ENCODE measurements around the gene DOHH. TPM values are rescaled to one million over a fixed set of nuclear protein-coding genes. Genes with fewer than 3 reads are reported as not detected.

The DOHH gene
- total RNA-seq, 1 donor from 2014 or later: 8.5 TPM

GRCh38 chr19:3479834-3480215, 20.6 kb downstream of the DOHH start:
- no peaks in the 10 kb centered on the region for H3K4me1 Mint-ChIP-seq (ENCODE audit: low read depth, unreplicated experiment)
- H3K9me3 Mint-ChIP-seq (ENCODE audit: unreplicated experiment): peaks cover 2% of the 10 kb centered on the region
- H3K36me3 Mint-ChIP-seq (ENCODE audit: unreplicated experiment): no peaks in the 10 kb centered on the region
- TF ChIP-seq CTCF (IDR thresholded peaks at IDR 0.05; ENCODE audit: partially characterized antibody, unreplicated experiment): no peak
- no peak overlapping the region for H3K27ac Mint-ChIP-seq (ENCODE audit: unreplicated experiment)
- H3K27me3 Mint-ChIP-seq (ENCODE audit: unreplicated experiment): no peaks in the 10 kb centered on the region
- H3K4me3 Mint-ChIP-seq (ENCODE audit: unreplicated experiment): no peak overlapping the region
- no peak for DNase-seq

GRCh38 chr19:3479177-3479833, 21.2 kb downstream of the DOHH start:
- H3K27me3 Mint-ChIP-seq (ENCODE audit: unreplicated experiment): no peaks in the 10 kb centered on the region
- peaks cover 2% of the 10 kb centered on the region for H3K9me3 Mint-ChIP-seq (ENCODE audit: unreplicated experiment)
- H3K4me3 Mint-ChIP-seq (ENCODE audit: unreplicated experiment): no peak overlapping the region
- TF ChIP-seq CTCF (IDR thresholded peaks at IDR 0.05; ENCODE audit: partially characterized antibody, unreplicated experiment): no peak
- DNase-seq: no peak
- H3K27ac Mint-ChIP-seq (ENCODE audit: unreplicated experiment): no peak overlapping the region
- H3K36me3 Mint-ChIP-seq (ENCODE audit: unreplicated experiment): no peaks in the 10 kb centered on the region
- H3K4me1 Mint-ChIP-seq (ENCODE audit: low read depth, unreplicated experiment): no peaks in the 10 kb centered on the region

GRCh38 chr19:3478409-3479176, 21.9 kb downstream of the DOHH start:
- Mint-ChIP-seq H3K27ac (ENCODE audit: unreplicated experiment) (no peak overlapping the region), H3K4me1 (ENCODE audit: low read depth, unreplicated experiment) (no peaks in the 10 kb centered on the region), H3K36me3 (ENCODE audit: unreplicated experiment) (no peaks in the 10 kb centered on the region), H3K27me3 (ENCODE audit: unreplicated experiment) (no peaks in the 10 kb centered on the region), H3K4me3 (ENCODE audit: unreplicated experiment) (no peak overlapping the region), H3K9me3 (ENCODE audit: unreplicated experiment) (peaks cover 2% of the 10 kb centered on the region)
- no peak for DNase-seq
- no peak for TF ChIP-seq CTCF (IDR thresholded peaks at IDR 0.05; ENCODE audit: partially characterized antibody, unreplicated experiment)

GRCh38 chr19:3477951-3478350, 22.5 kb downstream of the DOHH start:
- no peak overlapping the region for H3K4me3 Mint-ChIP-seq (ENCODE audit: unreplicated experiment)
- H3K4me1 Mint-ChIP-seq (ENCODE audit: low read depth, unreplicated experiment): no peaks in the 10 kb centered on the region
- H3K36me3 Mint-ChIP-seq (ENCODE audit: unreplicated experiment): no peaks in the 10 kb centered on the region
- TF ChIP-seq CTCF (IDR thresholded peaks at IDR 0.05; ENCODE audit: partially characterized antibody, unreplicated experiment): no peak
- no peaks in the 10 kb centered on the region for H3K27me3 Mint-ChIP-seq (ENCODE audit: unreplicated experiment)
- DNase-seq: no peak
- no peak overlapping the region for H3K27ac Mint-ChIP-seq (ENCODE audit: unreplicated experiment)
- H3K9me3 Mint-ChIP-seq (ENCODE audit: unreplicated experiment): peaks cover 2% of the 10 kb centered on the region

GRCh38 chr19:3477506-3477905, 23.0 kb downstream of the DOHH start:
- no peak overlapping the region for H3K27ac Mint-ChIP-seq (ENCODE audit: unreplicated experiment)

More at GRCh38 chr19:3477506-3477905, 23.0 kb downstream of the DOHH start:
- H3K4me3 Mint-ChIP-seq (ENCODE audit: unreplicated experiment): no peak overlapping the region
- no peaks in the 10 kb centered on the region for H3K36me3 Mint-ChIP-seq (ENCODE audit: unreplicated experiment)
- DNase-seq: no peak
- TF ChIP-seq CTCF (IDR thresholded peaks at IDR 0.05; ENCODE audit: partially characterized antibody, unreplicated experiment): no peak
- no peaks in the 10 kb centered on the region for H3K27me3 Mint-ChIP-seq (ENCODE audit: unreplicated experiment)
- H3K4me1 Mint-ChIP-seq (ENCODE audit: low read depth, unreplicated experiment): no peaks in the 10 kb centered on the region
- H3K9me3 Mint-ChIP-seq (ENCODE audit: unreplicated experiment): peaks cover 2% of the 10 kb centered on the region
